HEK293T (cell line): ENCODE results near the gene SLC25A29.

Experiments used
- CTCF ChIA-PET: fragments of 350-600 bp; formaldehyde crosslinking; extraction: SDS; loops from one replicate; lab custom pipeline; 2021; ENCODE audit warnings: antibody characterized with exemption, inconsistent platforms; lab: Yijun Ruan, JAX
- POLR2A ChIA-PET: fragments of 350-600 bp; formaldehyde crosslinking; extraction: SDS; loops from one replicate; lab custom pipeline; 2020; ENCODE audit warnings: antibody characterized with exemption, inconsistent platforms; lab: Yijun Ruan, JAX
- DNase-seq: peaks from one replicate; pipeline ENCODE4 v3.0.0; 2012; ENCODE audit warnings: mixed read lengths; ENCODE audit errors: extremely low spot score
- ARNT ChIP-seq: fragments of 450-650 bp; IDR thresholded peaks from 2 replicates; pipeline ENCODE4 v1.6.1; 2017; ENCODE audit warnings: mild to moderate bottlenecking
- BHLHE40 ChIP-seq: fragments of 450-650 bp; IDR thresholded peaks from 2 replicates; pipeline ENCODE4 v1.6.1; 2016; ENCODE audit warnings: mild to moderate bottlenecking, moderate library complexity, borderline replicate concordance
- CTBP1 ChIP-seq: fragments of 450-650 bp; IDR thresholded peaks from 2 replicates; pipeline ENCODE4 v1.6.1; 2016; ENCODE audit warnings: borderline replicate concordance
- ELF4 ChIP-seq: fragments of 450-650 bp; IDR thresholded peaks from 2 replicates; pipeline ENCODE4 v1.6.1; 2017; ENCODE audit warnings: antibody characterized with exemption
- FOXA1 ChIP-seq: fragments of 450-650 bp; IDR thresholded peaks from 2 replicates; pipeline ENCODE4 v1.6.1; 2016; ENCODE audit warnings: mild to moderate bottlenecking
- FOXK2 ChIP-seq: fragments of 450-650 bp; IDR thresholded peaks from 2 replicates; pipeline ENCODE4 v1.6.1; 2016; ENCODE audit warnings: mild to moderate bottlenecking
- FOXM1 ChIP-seq: fragments of 450-650 bp; IDR thresholded peaks from 2 replicates; pipeline ENCODE4 v1.6.1; 2017; ENCODE audit warnings: mild to moderate bottlenecking, borderline replicate concordance
- HDGF ChIP-seq: fragments of 450-650 bp; IDR thresholded peaks from 2 replicates; pipeline ENCODE4 v1.6.1; 2017; ENCODE audit warnings: antibody characterized with exemption, borderline replicate concordance
- L3MBTL2 ChIP-seq: fragments of 450-650 bp; conservative IDR thresholded peaks from 2 replicates; pipeline ENCODE4 v1.6.1; 2016; ENCODE audit warnings: mild to moderate bottlenecking
- LEF1 ChIP-seq: fragments of 450-650 bp; IDR thresholded peaks from 2 replicates; pipeline ENCODE4 v1.6.1; 2017; ENCODE audit warnings: mild to moderate bottlenecking, borderline replicate concordance
- NFRKB ChIP-seq: fragments of 450-650 bp; IDR thresholded peaks from 2 replicates; pipeline ENCODE4 v1.6.1; 2016; ENCODE audit warnings: mild to moderate bottlenecking, moderate library complexity
- SP1 ChIP-seq: fragments of 450-650 bp; IDR thresholded peaks from 2 replicates; pipeline ENCODE4 v1.6.1; 2017
- SUZ12 ChIP-seq: fragments of 450-650 bp; IDR thresholded peaks from 2 replicates; pipeline ENCODE4 v1.6.1; 2016; ENCODE audit warnings: mild to moderate bottlenecking
- TARDBP ChIP-seq: fragments of 450-650 bp; IDR thresholded peaks from 2 replicates; pipeline ENCODE4 v1.6.1; 2016
- ZNF384 ChIP-seq: fragments of 450-650 bp; IDR thresholded peaks from 2 replicates; pipeline ENCODE4 v1.6.1; 2016
- TF ChIP-seq, protein P1 (sequence below): fragments of 450-650 bp; IDR thresholded peaks from 2 replicates; pipeline ENCODE4 v1.6.1; 2016

The SLC25A29 gene

DNA sequence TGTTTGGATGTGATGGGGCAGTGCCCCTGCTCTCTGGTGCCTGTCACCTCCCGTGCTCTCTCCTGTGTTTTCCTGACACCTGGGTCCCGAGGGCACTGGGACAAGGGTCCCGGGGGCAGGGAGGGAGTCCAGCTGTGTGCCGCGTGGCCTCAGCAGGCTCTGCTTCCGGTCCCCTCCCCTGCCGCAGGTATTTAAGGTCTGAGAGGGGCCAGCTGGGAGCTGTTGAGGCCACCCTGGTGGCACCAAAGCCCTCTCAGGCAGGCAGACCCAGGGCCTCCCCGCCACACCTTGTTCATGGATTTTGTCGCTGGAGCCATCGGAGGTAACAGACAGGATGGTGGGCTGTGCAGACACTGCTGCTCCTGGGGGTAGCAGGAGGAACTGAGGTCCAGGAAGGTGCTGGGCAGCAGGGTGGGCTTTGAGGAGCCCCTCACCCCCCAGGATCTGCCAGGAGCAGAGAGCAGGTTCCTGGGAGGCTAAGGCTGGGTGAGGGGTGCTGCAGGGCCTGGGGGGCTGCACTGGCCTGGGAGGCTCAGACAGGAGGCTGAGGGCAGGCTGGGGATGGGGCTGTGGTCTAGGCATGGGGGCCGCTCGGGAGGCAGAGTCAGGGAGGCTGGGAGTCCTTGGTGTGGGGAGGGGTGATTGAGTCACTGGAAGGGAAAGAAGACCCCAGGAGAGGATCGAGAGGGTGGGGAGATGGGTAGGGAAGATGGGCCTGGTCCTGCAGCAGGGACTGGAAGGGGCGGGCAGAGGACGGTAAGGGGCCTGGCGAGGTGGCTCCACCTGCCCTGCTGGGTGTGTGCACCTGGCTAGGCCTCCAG lies 17.1 kb upstream of the SLC25A29 start, which contains the start of gene SLC25A47:
SLC25A47 (plus strand) TSS at position 219 of the 821 bp plus-strand sequence; CDS start at position 295, 76 bp downstream.
- CTCF ChIA-PET = no interaction called here
- POLR2A ChIA-PET = no interaction called here

DNA sequence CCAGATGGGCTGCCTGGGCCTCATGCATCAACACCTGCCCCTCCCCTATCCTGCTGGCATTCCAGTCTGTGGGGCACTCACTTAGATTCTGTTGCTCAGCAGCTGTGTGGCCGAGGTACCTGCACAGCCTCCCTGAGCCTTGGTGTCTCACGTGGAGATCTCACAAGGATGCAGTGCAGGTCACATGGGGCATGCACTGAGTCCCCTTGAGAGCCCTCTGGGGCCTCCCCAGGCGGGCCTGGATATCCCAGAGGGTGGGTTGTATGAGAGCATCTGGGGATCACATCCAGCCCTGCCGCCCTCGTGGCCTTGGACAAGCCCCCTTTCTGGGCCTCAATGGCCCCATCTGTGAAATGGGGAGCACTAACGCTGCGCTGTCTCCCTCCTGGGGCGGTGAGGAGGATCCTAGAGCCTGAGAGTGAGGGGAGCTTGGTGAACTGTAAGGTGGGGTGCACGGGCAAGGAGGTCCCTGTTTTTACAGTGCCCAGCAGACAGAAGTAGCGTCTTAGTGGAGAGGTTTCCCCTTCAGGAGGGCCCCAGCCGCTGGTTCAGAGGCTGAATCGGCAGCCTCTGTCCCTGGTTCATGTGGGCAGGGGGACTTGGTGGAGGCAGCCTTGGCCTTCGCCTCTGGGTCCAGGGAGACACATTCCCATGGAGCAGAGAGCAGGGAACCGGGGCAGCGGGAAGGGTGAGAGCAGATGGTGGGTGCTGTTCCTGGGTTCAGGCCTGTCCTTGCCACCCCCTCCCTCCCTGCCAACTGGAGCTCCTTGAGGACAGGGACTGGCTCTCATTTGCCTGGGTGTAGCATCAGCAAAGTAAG lies 16.1 kb upstream of the SLC25A29 start:
- TF ChIP-seq FOXA1 (no peak), TARDBP (no peak), LEF1 (no peak), NFRKB (no peak), HDGF (no peak), BHLHE40 (no peak), CTBP1 (no peak)
- CTCF ChIA-PET = no interaction called here
- POLR2A ChIA-PET = no interaction called here
- DNase-seq = no peak

More for the DNA sequence above, 17.1 kb upstream of the SLC25A29 start, which contains the start of gene SLC25A47:
- no peak for DNase-seq
- TF ChIP-seq LEF1 (no peak), SP1 (no peak), BHLHE40 (no peak), FOXA1 (no peak), HDGF (no peak), ELF4 (no peak), FOXK2 (no peak), SUZ12 (no peak), ZNF384 (no peak), TARDBP (no peak), FOXM1 (no peak), CTBP1 (no peak), L3MBTL2 (no peak), ARNT (no peak), NFRKB (no peak)
- TF ChIP-seq, protein P1, sequence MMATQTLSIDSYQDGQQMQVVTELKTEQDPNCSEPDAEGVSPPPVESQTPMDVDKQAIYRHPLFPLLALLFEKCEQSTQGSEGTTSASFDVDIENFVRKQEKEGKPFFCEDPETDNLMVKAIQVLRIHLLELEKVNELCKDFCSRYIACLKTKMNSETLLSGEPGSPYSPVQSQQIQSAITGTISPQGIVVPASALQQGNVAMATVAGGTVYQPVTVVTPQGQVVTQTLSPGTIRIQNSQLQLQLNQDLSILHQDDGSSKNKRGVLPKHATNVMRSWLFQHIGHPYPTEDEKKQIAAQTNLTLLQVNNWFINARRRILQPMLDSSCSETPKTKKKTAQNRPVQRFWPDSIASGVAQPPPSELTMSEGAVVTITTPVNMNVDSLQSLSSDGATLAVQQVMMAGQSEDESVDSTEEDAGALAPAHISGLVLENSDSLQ = no peak

DNA sequence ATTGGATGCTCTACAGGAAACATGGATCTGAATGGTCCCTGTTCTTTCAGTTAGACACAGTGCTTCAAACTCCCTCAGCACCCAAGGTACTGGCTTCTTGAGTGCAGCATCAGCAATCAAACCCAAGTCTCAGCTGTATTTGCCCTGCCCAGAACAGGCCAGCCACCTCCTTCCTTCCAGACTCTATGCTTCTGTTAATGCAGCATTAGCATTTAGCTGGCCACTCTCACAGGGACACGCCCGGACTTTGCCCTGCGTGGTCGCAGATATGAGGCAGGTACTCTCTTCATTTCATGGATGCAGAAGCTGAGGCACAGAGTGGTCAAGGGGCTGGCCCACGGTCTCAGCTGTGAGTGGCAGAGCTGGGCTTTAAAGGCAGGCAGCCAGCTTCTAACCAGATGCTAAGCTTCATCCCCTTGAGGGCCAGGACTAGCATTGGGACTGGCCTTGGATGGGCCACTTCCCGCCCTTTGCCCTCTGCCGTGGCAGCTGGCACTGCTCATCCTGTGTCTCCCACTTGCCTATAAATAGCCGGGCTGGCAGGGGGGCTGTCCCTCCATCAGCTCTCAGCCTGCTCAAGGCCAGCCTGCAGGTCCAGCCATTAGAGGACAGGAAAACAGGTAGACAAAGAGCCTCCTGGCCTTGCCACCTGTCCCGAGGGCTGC lies 15.4 kb upstream of the SLC25A29 start:
- CTCF ChIA-PET = no interaction called here
- DNase-seq = no peak
- TF ChIP-seq L3MBTL2 (no peak), HDGF (no peak), FOXM1 (no peak), NFRKB (no peak), SP1 (no peak), SUZ12 (no peak), LEF1 (no peak), FOXA1 (no peak), CTBP1 (no peak), FOXK2 (no peak)
- TF ChIP-seq, protein P1 = no peak
- POLR2A ChIA-PET = no interaction called here

DNA sequence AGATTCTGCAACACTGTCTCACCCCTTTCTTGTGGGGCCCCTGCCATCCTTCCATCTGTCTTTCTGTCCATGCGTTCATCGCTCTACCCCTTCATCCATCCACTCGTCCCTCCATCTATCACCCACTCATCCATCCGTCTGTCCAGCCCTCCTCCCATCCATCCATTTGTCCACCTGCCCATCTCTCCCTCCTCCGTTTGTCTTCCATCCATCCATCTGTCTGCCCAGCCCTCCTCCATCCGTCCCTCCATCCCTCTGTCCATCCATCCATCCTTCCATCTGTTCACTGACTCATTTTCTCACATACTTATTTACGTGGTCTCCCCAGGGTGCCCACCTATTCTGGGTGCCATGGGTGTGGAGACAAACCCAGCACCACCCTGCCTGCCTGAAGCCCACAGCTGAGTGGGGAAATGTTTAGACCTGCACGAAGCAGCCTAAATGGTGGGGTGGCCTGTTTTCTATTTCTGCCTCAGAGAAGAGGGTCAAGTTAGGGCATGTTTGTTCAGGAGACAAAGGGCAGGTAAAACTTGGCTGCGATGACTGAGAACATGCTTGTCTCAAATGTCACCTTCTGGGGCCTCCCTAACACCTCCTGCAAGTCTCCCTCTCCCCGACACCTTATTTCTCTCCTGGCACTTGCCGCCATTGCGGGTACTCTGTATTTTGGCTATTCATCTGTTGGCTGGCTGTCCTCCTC lies 14.1 kb upstream of the SLC25A29 start:
- CTCF ChIA-PET = no interaction called here
- POLR2A ChIA-PET = no interaction called here
- no peak for TF ChIP-seq FOXM1
- no peak for TF ChIP-seq ARNT
- TF ChIP-seq, protein P1 = no peak
- TF ChIP-seq SUZ12 = no peak
- no peak for TF ChIP-seq FOXA1
- no peak for TF ChIP-seq SP1
- no peak for TF ChIP-seq CTBP1
- no peak for TF ChIP-seq NFRKB
- TF ChIP-seq ZNF384 = no peak
- no peak for TF ChIP-seq TARDBP
- no peak for TF ChIP-seq BHLHE40
- no peak for TF ChIP-seq FOXK2
- TF ChIP-seq LEF1 = no peak
- TF ChIP-seq L3MBTL2 = no peak
- no peak for TF ChIP-seq ELF4
- DNase-seq = no peak
